Measurements from ENCODE around the gene FSTL4.

Gene FSTL4

GRCh38 chr5:133259199-133259997 is 352.9 kb downstream of the FSTL4 start:
- Mint-ChIP-seq H3K27ac (no peak overlapping the region), H3K4me3 (no peak overlapping the region), H3K36me3 (ENCODE audit: low read depth) (no peaks in the 10 kb centered on the region), H3K4me1 (ENCODE audit: low read depth) (peaks cover 3% of the 10 kb centered on the region), H3K27me3 (ENCODE audit: low read depth) (peaks cover 8% of the 10 kb centered on the region), H3K9me3 (no peaks in the 10 kb centered on the region)
- no peak for DNase-seq (ENCODE audit: low spot score)

DNA sequence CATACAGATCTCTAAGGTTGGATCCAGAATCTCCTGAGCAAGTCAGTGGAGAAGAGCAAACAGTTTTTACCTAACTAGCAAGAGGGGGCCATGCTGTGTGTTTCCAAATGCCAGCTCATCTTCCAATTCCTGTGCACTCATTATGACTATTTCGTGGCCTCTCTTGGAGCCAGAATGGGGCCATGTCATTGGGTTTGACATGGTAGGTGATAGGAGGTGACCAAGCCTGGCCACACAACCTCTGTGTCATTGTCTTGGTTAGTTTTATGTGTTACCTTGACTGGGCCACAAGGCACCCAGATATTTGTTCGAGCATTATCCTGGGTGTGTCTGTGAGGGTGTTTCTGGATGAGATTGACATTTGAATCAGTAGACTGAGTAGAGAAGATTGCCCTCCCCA is 354.4 kb downstream of the FSTL4 start:
- Mint-ChIP-seq H3K9me3 (no peaks in the 10 kb centered on the region), H3K4me3 (no peak overlapping the region), H3K36me3 (ENCODE audit: low read depth) (no peaks in the 10 kb centered on the region), H3K27ac (no peak overlapping the region), H3K4me1 (ENCODE audit: low read depth) (peaks cover 3% of the 10 kb centered on the region), H3K27me3 (ENCODE audit: low read depth) (peaks cover under 1% of the 10 kb centered on the region)
- DNase-seq (ENCODE audit: low spot score), result no peak

DNA sequence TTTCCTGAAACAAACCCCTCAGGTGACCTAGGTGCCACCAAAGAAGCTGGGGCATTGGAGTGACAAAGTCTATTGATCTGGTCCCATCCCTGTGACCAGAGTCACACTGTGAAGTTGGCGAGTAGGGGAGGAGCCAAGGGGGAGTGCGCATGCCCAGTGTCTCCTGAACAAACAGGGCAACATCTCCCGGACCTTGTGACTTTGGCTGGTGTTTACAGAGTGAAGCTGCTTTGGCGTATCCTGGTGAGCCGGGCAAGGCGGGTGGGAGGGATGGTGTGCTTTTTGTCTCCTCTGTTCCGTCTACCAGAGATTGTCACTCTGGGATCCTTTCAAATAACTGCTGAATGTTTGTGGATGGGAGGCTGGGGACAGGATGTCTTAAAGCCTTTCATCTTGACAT is 356.1 kb downstream of the FSTL4 start:
- Mint-ChIP-seq H3K4me1 (ENCODE audit: low read depth) (peaks cover 3% of the 10 kb centered on the region), H3K4me3 (no peak overlapping the region), H3K27me3 (ENCODE audit: low read depth) (no peaks in the 10 kb centered on the region), H3K27ac (no peak overlapping the region), H3K9me3 (no peaks in the 10 kb centered on the region), H3K36me3 (ENCODE audit: low read depth) (no peaks in the 10 kb centered on the region)
- no peak for DNase-seq (ENCODE audit: low spot score)

DNA sequence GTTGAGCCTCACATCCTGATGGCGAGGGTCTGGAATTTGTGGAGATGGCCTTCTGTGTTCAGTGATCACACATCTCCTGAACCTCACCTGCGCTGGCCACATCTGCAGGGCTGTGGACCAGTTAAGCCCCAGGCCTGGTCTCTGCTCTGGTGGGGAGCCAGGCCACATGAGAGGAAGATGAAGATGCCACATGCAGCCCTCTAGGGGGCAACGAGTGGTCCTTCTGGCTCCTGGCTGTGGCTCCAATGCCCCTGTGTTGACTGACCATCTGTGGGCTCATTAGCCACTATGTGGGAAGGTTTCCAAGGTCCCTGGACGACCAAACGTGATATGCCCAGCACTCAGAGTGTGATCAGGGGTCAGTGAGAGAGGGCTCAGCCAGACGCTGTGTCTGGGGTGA is 357.5 kb downstream of the FSTL4 start:
- H3K4me1 Mint-ChIP-seq (ENCODE audit: low read depth), result peaks cover 3% of the 10 kb centered on the region
- H3K36me3 Mint-ChIP-seq (ENCODE audit: low read depth), result no peaks in the 10 kb centered on the region
- H3K4me3 Mint-ChIP-seq, result no peak overlapping the region
- no peaks in the 10 kb centered on the region for H3K9me3 Mint-ChIP-seq
- H3K27me3 Mint-ChIP-seq (ENCODE audit: low read depth), result no peaks in the 10 kb centered on the region
- H3K27ac Mint-ChIP-seq, result no peak overlapping the region
- no peak for DNase-seq (ENCODE audit: low spot score)

- no peak overlapping the region for H3K4me3 Mint-ChIP-seq
- H3K27me3 Mint-ChIP-seq (ENCODE audit: low read depth), result no peaks in the 10 kb centered on the region
- no peak for DNase-seq (ENCODE audit: low spot score)
- H3K4me1 Mint-ChIP-seq (ENCODE audit: low read depth), result no peaks in the 10 kb centered on the region
- H3K27ac Mint-ChIP-seq, result no peak overlapping the region
- H3K36me3 Mint-ChIP-seq (ENCODE audit: low read depth), result no peaks in the 10 kb centered on the region
- no peaks in the 10 kb centered on the region for H3K9me3 Mint-ChIP-seq
Measured at GRCh38 chr5:133253671-133254070, 358.7 kb downstream of the FSTL4 start.

DNA sequence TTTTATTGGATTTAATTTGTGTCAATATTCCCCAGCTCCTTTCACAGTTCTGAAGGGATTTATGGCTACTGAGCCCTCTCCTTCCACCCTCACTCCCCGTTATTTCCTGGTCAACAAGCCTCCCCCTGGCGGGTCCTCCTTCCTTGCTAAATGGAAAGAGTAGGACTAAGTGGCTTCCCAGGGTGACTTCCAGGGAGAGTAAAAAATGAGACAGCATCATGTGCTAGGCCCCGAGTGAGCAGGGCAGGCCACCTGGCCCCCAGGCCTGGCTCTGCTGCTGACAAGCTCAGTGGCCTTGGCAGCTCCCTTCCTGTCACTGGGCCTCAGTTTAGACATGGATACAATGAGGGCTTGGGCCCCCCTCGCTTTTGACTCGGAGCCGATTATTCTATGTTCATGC is 359.3 kb downstream of the FSTL4 start:
- H3K27me3 Mint-ChIP-seq (ENCODE audit: low read depth), result no peaks in the 10 kb centered on the region
- no peaks in the 10 kb centered on the region for H3K9me3 Mint-ChIP-seq
- DNase-seq (ENCODE audit: low spot score), result no peak
- no peak overlapping the region for H3K4me3 Mint-ChIP-seq
- no peaks in the 10 kb centered on the region for H3K4me1 Mint-ChIP-seq (ENCODE audit: low read depth)
- H3K27ac Mint-ChIP-seq, result no peak overlapping the region
- H3K36me3 Mint-ChIP-seq (ENCODE audit: low read depth), result no peaks in the 10 kb centered on the region

DNA sequence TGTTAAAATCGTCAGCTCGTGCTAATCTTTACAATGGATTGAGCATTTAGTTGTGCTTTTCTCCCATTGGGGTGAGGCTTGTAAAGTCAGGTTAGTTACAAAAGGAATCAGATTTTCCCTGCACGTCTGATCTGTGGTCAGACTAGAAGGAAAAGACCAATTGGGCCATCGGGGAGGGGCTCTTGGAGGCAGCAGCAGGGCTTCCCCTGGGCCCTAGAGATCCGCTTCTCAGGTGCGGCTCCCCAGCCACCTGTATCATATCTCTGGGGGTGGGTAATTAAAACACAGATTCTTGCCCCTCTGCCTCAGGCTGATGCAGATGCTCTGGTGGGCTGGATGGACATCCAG is 360.2 kb downstream of the FSTL4 start:
- Mint-ChIP-seq H3K4me3 (no peak overlapping the region), H3K27me3 (ENCODE audit: low read depth) (no peaks in the 10 kb centered on the region), H3K9me3 (no peaks in the 10 kb centered on the region), H3K36me3 (ENCODE audit: low read depth) (no peaks in the 10 kb centered on the region), H3K4me1 (ENCODE audit: low read depth) (peaks cover under 1% of the 10 kb centered on the region), H3K27ac (no peak overlapping the region)
- no peak for DNase-seq (ENCODE audit: low spot score)

GRCh38 chr5:133251296-133252132 is 360.8 kb downstream of the FSTL4 start:
- no peak for DNase-seq (ENCODE audit: low spot score)
- Mint-ChIP-seq H3K36me3 (ENCODE audit: low read depth) (no peaks in the 10 kb centered on the region), H3K27ac (no peak overlapping the region), H3K4me3 (no peak overlapping the region), H3K9me3 (no peaks in the 10 kb centered on the region), H3K27me3 (ENCODE audit: low read depth) (no peaks in the 10 kb centered on the region), H3K4me1 (ENCODE audit: low read depth) (peaks cover 3% of the 10 kb centered on the region)

DNA sequence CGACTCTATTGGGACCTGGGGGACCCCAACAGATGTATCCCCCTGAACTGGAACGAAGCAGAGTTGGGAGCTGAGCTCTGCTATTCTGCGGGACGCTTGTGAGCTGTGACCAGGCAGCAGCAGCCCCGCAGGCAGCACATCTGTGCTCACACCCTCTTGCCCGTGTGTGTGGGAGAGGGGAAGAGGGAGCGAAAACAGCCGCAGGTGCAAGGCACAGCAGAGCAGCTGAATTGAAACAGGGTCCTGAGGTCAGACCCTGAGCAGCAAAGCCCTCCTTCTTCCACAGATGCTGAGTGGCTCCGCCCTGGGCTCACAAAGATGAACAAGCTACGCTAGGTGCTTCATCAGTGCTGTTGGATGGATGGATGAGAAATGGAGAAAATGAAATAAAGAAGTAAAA is 361.8 kb downstream of the FSTL4 start:
- peaks cover 3% of the 10 kb centered on the region for H3K4me1 Mint-ChIP-seq (ENCODE audit: low read depth)
- DNase-seq (ENCODE audit: low spot score), result no peak
- no peaks in the 10 kb centered on the region for H3K9me3 Mint-ChIP-seq
- no peak overlapping the region for H3K27ac Mint-ChIP-seq
- H3K36me3 Mint-ChIP-seq (ENCODE audit: low read depth), result no peaks in the 10 kb centered on the region
- no peaks in the 10 kb centered on the region for H3K27me3 Mint-ChIP-seq (ENCODE audit: low read depth)
- H3K4me3 Mint-ChIP-seq, result no peak overlapping the region

DNA sequence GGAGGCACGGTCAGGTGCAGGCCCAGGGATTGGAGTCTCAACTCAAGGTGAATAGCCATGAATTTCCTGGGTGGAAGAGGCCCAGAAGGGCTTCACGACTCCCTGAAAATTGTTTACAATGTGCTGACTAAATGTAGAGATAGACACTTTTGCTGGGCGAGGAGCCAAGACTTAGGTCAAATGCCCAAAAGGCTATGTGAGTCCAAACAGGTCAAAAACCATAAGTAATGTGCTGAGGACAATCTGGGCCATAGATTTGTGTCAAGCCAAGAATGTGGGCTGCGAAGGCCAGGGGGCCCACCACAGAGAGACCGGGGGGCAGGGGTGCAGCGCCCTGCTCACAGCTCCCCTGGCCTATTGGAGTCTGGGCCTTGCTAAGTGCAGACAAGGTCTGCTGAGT is 362.7 kb downstream of the FSTL4 start:
- DNase-seq (ENCODE audit: low spot score), result no peak
- no peaks in the 10 kb centered on the region for H3K9me3 Mint-ChIP-seq
- no peaks in the 10 kb centered on the region for H3K36me3 Mint-ChIP-seq (ENCODE audit: low read depth)
- no peak overlapping the region for H3K27ac Mint-ChIP-seq
- no peaks in the 10 kb centered on the region for H3K27me3 Mint-ChIP-seq (ENCODE audit: low read depth)
- H3K4me1 Mint-ChIP-seq (ENCODE audit: low read depth), result peaks cover 3% of the 10 kb centered on the region
- no peak overlapping the region for H3K4me3 Mint-ChIP-seq

GRCh38 chr5:133247881-133248624 is 364.3 kb downstream of the FSTL4 start:
- Mint-ChIP-seq H3K4me3 (no peak overlapping the region), H3K27me3 (ENCODE audit: low read depth) (no peaks in the 10 kb centered on the region), H3K4me1 (ENCODE audit: low read depth) (peaks cover 11% of the 10 kb centered on the region), H3K36me3 (ENCODE audit: low read depth) (no peaks in the 10 kb centered on the region), H3K27ac (no peak overlapping the region), H3K9me3 (no peaks in the 10 kb centered on the region)
- DNase-seq (ENCODE audit: low spot score), result no peak

- H3K36me3 Mint-ChIP-seq (ENCODE audit: low read depth), result no peaks in the 10 kb centered on the region
- no peak overlapping the region for H3K27ac Mint-ChIP-seq
- peaks cover 11% of the 10 kb centered on the region for H3K4me1 Mint-ChIP-seq (ENCODE audit: low read depth)
- no peak overlapping the region for H3K4me3 Mint-ChIP-seq
- DNase-seq (ENCODE audit: low spot score), result no peak
- no peaks in the 10 kb centered on the region for H3K9me3 Mint-ChIP-seq
- no peaks in the 10 kb centered on the region for H3K27me3 Mint-ChIP-seq (ENCODE audit: low read depth)
Measured at GRCh38 chr5:133247151-133247709, 365.1 kb downstream of the FSTL4 start.

DNA sequence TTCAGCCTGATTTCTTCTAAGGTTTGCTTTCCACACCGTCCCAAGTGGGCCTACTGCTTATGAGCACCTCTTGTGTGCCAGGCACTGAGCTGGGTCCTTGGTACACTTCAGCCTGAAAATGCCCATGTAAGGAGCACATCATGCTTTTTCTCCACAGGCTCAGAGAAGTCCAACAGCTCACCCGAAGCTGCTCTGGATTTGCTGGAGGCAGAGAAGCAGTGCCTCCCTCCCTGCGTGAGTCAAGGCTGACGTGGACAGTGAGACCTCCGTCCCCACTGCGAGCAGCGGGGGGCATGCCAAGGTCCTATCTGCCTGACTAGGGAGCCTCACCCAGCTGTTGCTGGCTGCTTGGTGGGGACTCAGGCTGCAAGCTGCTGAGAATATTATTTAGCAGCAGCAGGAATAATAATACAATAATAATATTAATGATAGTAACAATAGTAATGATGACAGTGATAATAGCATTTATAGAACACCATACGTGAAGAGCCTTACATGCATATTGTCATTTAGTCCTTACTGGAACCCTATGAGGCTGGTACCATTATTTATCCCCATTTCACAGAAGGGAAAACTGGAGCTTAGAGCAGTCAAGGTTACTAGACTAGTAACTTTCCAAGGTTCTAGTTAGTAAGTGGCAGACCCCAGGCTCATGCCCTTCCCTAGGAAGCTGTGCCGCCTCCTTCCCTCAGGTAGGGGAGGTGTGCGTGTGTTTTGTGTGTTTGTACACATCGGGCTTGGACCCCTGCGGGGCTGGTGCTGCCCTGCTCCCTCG is 365.8 kb downstream of the FSTL4 start:
- Mint-ChIP-seq H3K27ac (no peak overlapping the region), H3K4me1 (ENCODE audit: low read depth) (peaks cover 11% of the 10 kb centered on the region), H3K4me3 (no peak overlapping the region), H3K36me3 (ENCODE audit: low read depth) (no peaks in the 10 kb centered on the region), H3K27me3 (ENCODE audit: low read depth) (no peaks in the 10 kb centered on the region), H3K9me3 (no peaks in the 10 kb centered on the region)
- DNase-seq (ENCODE audit: low spot score), result no peak

Data from T-helper 2 cell treated with Interferon-gamma antibody and Interleukin-4, amounts not matched to agents 5 μg/mL and 100 μg/mL, for 36 hours (primary cell).